SK-N-SH (cell line): Measurements from ENCODE around the gene CSNK2A1. TPM values are rescaled to one million over a fixed set of nuclear protein-coding genes. Genes with fewer than 3 reads are reported as not detected.

Experiments
- CTCF ChIA-PET: fragments of 300-600, 350-600 bp; formaldehyde crosslinking; extraction: SDS; loops from one replicate; lab custom pipeline; 2021; lab: Yijun Ruan, JAX
- POLR2A ChIA-PET: fragments of 350-600 bp; sonication (Branson Sonifier 250); formaldehyde crosslinking; extraction: SDS; loops from one replicate; lab custom pipeline; 2020; ENCODE audit warnings: antibody characterized with exemption, inconsistent platforms; lab: Yijun Ruan, JAX
- DNase-seq: peaks from one replicate; pipeline ENCODE4 v3.0.0; 2012
- H2AFZ ChIP-seq: fragments of 200-600 bp; sonication (generic); 2 replicates; pipeline ENCODE4 v1.8.1; 2016; ENCODE audit warnings: antibody characterized with exemption, mild to moderate bottlenecking, low read depth
- H3F3A ChIP-seq: fragments of 200-600 bp; sonication (generic); replicated peaks from 2 replicates; pipeline ENCODE3; 2016; ENCODE audit warnings: antibody characterized with exemption, mild to moderate bottlenecking; ENCODE audit not compliant: insufficient read depth
- H3K27ac ChIP-seq, 2 experiments: fragments of 200-500 bp in 1 of 2; fragments of 200-600 bp in 1 of 2; sonication (Bioruptor generic) in 1 of 2; sonication (generic), shearing (Covaris generic) in 1 of 2; 2 replicates each; pipeline versions ENCODE4 v1.5.1 to v1.6.1; 2014 to 2016; ENCODE audit warnings: low read depth in 2 of 2, inconsistent platforms in 1 of 2, low read length in 1 of 2, mild to moderate bottlenecking in 1 of 2, mixed read lengths in 1 of 2
- H3K27me3 ChIP-seq: fragments of 200-600 bp; sonication (generic), shearing (Covaris generic); 2 replicates; pipeline ENCODE4 v1.6.1; 2016; ENCODE audit warnings: mixed run types; ENCODE audit not compliant: insufficient read depth
- H3K36me3 ChIP-seq, 2 experiments: fragments of 200-500 bp in 1 of 2; fragments of 200-600 bp in 1 of 2; sonication (Bioruptor generic) in 1 of 2; sonication (generic) in 1 of 2; replicated peaks in 1 of 2; 2 replicates each; pipeline versions ENCODE3 to v1.5.1; 2014 to 2016; ENCODE audit warnings: low read length in 1 of 2, mild to moderate bottlenecking in 1 of 2; ENCODE audit not compliant: insufficient read depth in 2 of 2, control insufficient read depth in 1 of 2
- H3K4me1 ChIP-seq, 2 experiments: fragments of 200-500 bp in 1 of 2; fragments of 200-600 bp in 1 of 2; sonication (Bioruptor generic) in 1 of 2; sonication (generic), shearing (Covaris generic) in 1 of 2; 2 replicates each; pipeline versions ENCODE4 v1.5.1 to v1.6.1; 2014 to 2016; ENCODE audit warnings: low read depth in 1 of 2, low read length in 1 of 2, mixed run types in 1 of 2; ENCODE audit not compliant: insufficient read depth in 2 of 2, control insufficient read depth in 1 of 2
- H3K4me2 ChIP-seq: fragments of 200-600 bp; sonication (generic), shearing (Covaris generic); 2 replicates; pipeline ENCODE4 v1.6.1; 2017; ENCODE audit warnings: mixed run types
- H3K4me3 ChIP-seq, 2 experiments: fragments of 200-500 bp in 1 of 2; fragments of 200-600 bp in 1 of 2; sonication (Bioruptor generic) in 1 of 2; sonication (generic), shearing (Covaris generic) in 1 of 2; 2 replicates each; pipeline versions ENCODE4 v1.5.1 to v1.8.1; 2014 to 2016; ENCODE audit warnings: low read depth in 2 of 2, inconsistent platforms in 1 of 2, low read length in 1 of 2, mild to moderate bottlenecking in 1 of 2, mixed read lengths in 1 of 2, moderate library complexity in 1 of 2
- H3K79me2 ChIP-seq: fragments of 200-600 bp; sonication (generic); 2 replicates; pipeline ENCODE4 v1.8.1; 2017; ENCODE audit warnings: mild to moderate bottlenecking; ENCODE audit not compliant: insufficient read depth
- H3K9ac ChIP-seq: fragments of 200-600 bp; sonication (generic); 2 replicates; pipeline ENCODE4 v1.6.1; 2017; ENCODE audit warnings: mixed run types
- H3K9me2 ChIP-seq: fragments of 200-600 bp; sonication (generic); 2 replicates; pipeline ENCODE4 v1.6.1; 2017; ENCODE audit warnings: mixed run types
- H3K9me3 ChIP-seq: fragments of 200-600 bp; sonication (generic); 2 replicates; pipeline ENCODE4 v1.6.1; 2017; ENCODE audit warnings: mixed run types, mild to moderate bottlenecking, moderate library complexity
- H4K20me1 ChIP-seq: fragments of 200-600 bp; sonication (generic); 2 replicates; pipeline ENCODE4 v1.6.1; 2017; ENCODE audit warnings: mild to moderate bottlenecking, mixed run types; ENCODE audit not compliant: insufficient read depth
- CHD2 ChIP-seq: fragments of 150-350 bp; IDR thresholded peaks from 2 replicates; pipeline ENCODE4 v1.6.1; 2018; ENCODE audit warnings: low read length; ENCODE audit not compliant: partially characterized antibody
- ELF1 ChIP-seq: IDR thresholded peaks from 2 replicates; pipeline ENCODE4 v1.4.0; 2012
- EP300 ChIP-seq, 2 experiments: IDR thresholded peaks; 2 replicates each; pipeline versions ENCODE4 v1.4.0 to v1.6.1; 2012; ENCODE audit warnings: borderline replicate concordance in 1 of 2, low read depth in 1 of 2, low read length in 1 of 2
- GABPA ChIP-seq: IDR thresholded peaks from 2 replicates; pipeline ENCODE4 v1.4.0; 2012; ENCODE audit warnings: low read depth, mild to moderate bottlenecking
- GATA2 ChIP-seq: sonication (generic); formaldehyde crosslinking; IDR thresholded peaks from 2 replicates; pipeline ENCODE4 v1.5.0; 2020; ENCODE audit warnings: mild to moderate bottlenecking, missing genetic modification reagents
- MAX ChIP-seq: IDR thresholded peaks from 2 replicates; pipeline ENCODE4 v1.4.0; 2012; ENCODE audit warnings: low read depth
- MXI1 ChIP-seq: IDR thresholded peaks from 2 replicates; pipeline ENCODE4 v1.6.1; 2012; ENCODE audit warnings: mild to moderate bottlenecking, low read depth, low read length, improper control_type of control experiment
- POLR2AphosphoS5 ChIP-seq: IDR thresholded peaks from 2 replicates; pipeline ENCODE4 v1.6.1; 2012; ENCODE audit warnings: low read depth, low read length
- RCOR1 ChIP-seq: fragments of 150-350 bp; IDR thresholded peaks from 2 replicates; pipeline ENCODE4 v1.6.1; 2017; ENCODE audit warnings: antibody characterized with exemption, low read length
- REST ChIP-seq: IDR thresholded peaks from 2 replicates; pipeline ENCODE4 v1.6.1; 2012; ENCODE audit warnings: mild to moderate bottlenecking, low read depth, low read length, moderate library complexity
- RFX5 ChIP-seq: IDR thresholded peaks from 2 replicates; pipeline ENCODE4 v1.6.1; 2012; ENCODE audit warnings: mild to moderate bottlenecking, improper control_type of control experiment, low read length
- TAF1 ChIP-seq: IDR thresholded peaks from 2 replicates; pipeline ENCODE4 v1.6.1; 2012; ENCODE audit warnings: low read depth, mild to moderate bottlenecking, low read length, moderate library complexity, borderline replicate concordance
- YY1 ChIP-seq: IDR thresholded peaks from 2 replicates; pipeline ENCODE4 v1.4.0; 2012; ENCODE audit warnings: low read depth, mild to moderate bottlenecking
- ZBTB33 ChIP-seq: IDR thresholded peaks from 2 replicates; pipeline ENCODE4 v1.4.0; 2012; ENCODE audit warnings: low read depth, borderline replicate concordance
- WGBS: methylation state at CpG from one replicate; pipeline ENCODE4 v1.1.6; 2017; ENCODE audit warnings: low lambda C conversion rate; 5-methylcytosine and 5-hydroxymethylcytosine counted together
- polyA plus RNA-seq, 3 experiments: library from polyadenylated mRNA; depleted of rRNA; stranded (reverse); fragments of >200 nt; gene quantifications; 2 replicates each; pipeline ENCODE4 v1.2.3, GENCODE V29; 2012
- TF ChIP-seq, protein P1 (sequence below): IDR thresholded peaks from 2 replicates; pipeline ENCODE4; 2012
- TF ChIP-seq, protein P2 (sequence below): fragments of 200-600 bp; sonication (generic); IDR thresholded peaks from 2 replicates; pipeline ENCODE4 v1.6.1; 2017; ENCODE audit warnings: antibody characterized with exemption, mild to moderate bottlenecking, moderate library complexity

CSNK2A1 gene
- polyA plus RNA-seq (2012; rRNA removed) = 61.9 and 71.4 TPM in 2 replicates
- 69.0 and 79.0 TPM in 2 replicates for polyA plus RNA-seq (2012; cell fraction: cytosol; rRNA removed)
- 53.1 and 66.8 TPM in 2 replicates for polyA plus RNA-seq (2012; cell fraction: nucleus; rRNA removed)

- 0 out of 2 replicates have a peak, but pooled peaks have one; percentile 53 for TF ChIP-seq MXI1
- TF ChIP-seq ELF1 = peak; percentile 59; the same call in 1 of the 2 replicates
- TF ChIP-seq GABPA = peak; percentile 95
- no peak for TF ChIP-seq RFX5
- TF ChIP-seq POLR2AphosphoS5 = peak; percentile 91
- no peak for TF ChIP-seq RCOR1
- TF ChIP-seq EP300 (IDR thresholded peaks at IDR 0.05; ENCODE audit: borderline replicate concordance in 1 of 2, low read depth in 1 of 2, low read length in 1 of 2) = peak in 1 of 2 experiments; percentile 25; a peak in 1 of 4 replicates
- TF ChIP-seq MAX = peak; percentile 61
- TF ChIP-seq, protein P1, sequence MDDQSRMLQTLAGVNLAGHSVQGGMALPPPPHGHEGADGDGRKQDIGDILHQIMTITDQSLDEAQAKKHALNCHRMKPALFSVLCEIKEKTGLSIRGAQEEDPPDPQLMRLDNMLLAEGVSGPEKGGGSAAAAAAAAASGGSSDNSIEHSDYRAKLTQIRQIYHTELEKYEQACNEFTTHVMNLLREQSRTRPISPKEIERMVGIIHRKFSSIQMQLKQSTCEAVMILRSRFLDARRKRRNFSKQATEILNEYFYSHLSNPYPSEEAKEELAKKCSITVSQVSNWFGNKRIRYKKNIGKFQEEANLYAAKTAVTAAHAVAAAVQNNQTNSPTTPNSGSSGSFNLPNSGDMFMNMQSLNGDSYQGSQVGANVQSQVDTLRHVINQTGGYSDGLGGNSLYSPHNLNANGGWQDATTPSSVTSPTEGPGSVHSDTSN = no peak
- peak; percentile 98 for TF ChIP-seq YY1
- TF ChIP-seq, protein P2, sequence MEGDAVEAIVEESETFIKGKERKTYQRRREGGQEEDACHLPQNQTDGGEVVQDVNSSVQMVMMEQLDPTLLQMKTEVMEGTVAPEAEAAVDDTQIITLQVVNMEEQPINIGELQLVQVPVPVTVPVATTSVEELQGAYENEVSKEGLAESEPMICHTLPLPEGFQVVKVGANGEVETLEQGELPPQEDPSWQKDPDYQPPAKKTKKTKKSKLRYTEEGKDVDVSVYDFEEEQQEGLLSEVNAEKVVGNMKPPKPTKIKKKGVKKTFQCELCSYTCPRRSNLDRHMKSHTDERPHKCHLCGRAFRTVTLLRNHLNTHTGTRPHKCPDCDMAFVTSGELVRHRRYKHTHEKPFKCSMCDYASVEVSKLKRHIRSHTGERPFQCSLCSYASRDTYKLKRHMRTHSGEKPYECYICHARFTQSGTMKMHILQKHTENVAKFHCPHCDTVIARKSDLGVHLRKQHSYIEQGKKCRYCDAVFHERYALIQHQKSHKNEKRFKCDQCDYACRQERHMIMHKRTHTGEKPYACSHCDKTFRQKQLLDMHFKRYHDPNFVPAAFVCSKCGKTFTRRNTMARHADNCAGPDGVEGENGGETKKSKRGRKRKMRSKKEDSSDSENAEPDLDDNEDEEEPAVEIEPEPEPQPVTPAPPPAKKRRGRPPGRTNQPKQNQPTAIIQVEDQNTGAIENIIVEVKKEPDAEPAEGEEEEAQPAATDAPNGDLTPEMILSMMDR = no peak
- TF ChIP-seq GATA2 (CRISPR knock-in tag) = no peak
- TF ChIP-seq TAF1 = peak; percentile 71; the same call in 1 of the 2 replicates
- TF ChIP-seq ZBTB33 = no peak
- peak; percentile 45 for TF ChIP-seq CHD2
- TF ChIP-seq REST = no peak
- Histone ChIP-seq H3K9ac (peak within 1 kb of the TSS; percentile 97), H2AFZ (peak within 1 kb of the TSS; percentile 72), H3K4me2 (peak within 1 kb of the TSS; percentile 77), H4K20me1 (peaks cover 41% of the 10 kb centered on the region), H3F3A (no peaks in the 10 kb centered on the region), H3K4me1 (peaks cover 4 to 6% of the 10 kb centered on the region in 2 experiments; a peak in 1 of 4 replicates), H3K27me3 (no peaks in the 10 kb centered on the region; the same call in 1 of the 2 replicates), H3K79me2 (peaks cover 50% of the 10 kb centered on the region), H3K27ac (peak within 1 kb of the TSS; percentile 83 to 96), H3K36me3 (peaks cover 0 to 6% of the 10 kb centered on the region in 2 experiments), H3K4me3 (peak within 1 kb of the TSS; percentile 84 to 94), H3K9me2 (no peaks in the 10 kb centered on the region), H3K9me3 (no peaks in the 10 kb centered on the region; the same call in 1 of the 2 replicates)
- CTCF ChIA-PET = interaction anchor here (0.7 to 2.1 kb wide), 9 partner anchors 14 to 218 kb away, joined by 3 to 8 read pairs (median 4); partner anchors contain the start of gene TBC1D20
- POLR2A ChIA-PET = interaction anchor here (0.6 to 1.9 kb wide), 4 partner anchors 19 to 196 kb away, joined by 3 to 7 read pairs (median 4); partner anchors contain the start of gene NRSN2
- WGBS = 1% methylated on average over 30 of the region's 44 CpGs
- DNase-seq = peak; percentile 93
These were observed at the start of gene CSNK2A1 for GRCh38 chr20:543369-544152. Gene CSNK2A1, minus strand, starts transcription at chr20:543790. Its CDS starts 35,239 bp downstream, at chr20:508551.
